UCSD-AML1 (cell line): ENCODE results near the gene RND3.

Experiments
- DNase-seq: peaks from one replicate; lab custom pipeline; 2025; ENCODE audit not compliant: unreplicated experiment; lab: John Stamatoyannopoulos, UW

The RND3 gene

DNA sequence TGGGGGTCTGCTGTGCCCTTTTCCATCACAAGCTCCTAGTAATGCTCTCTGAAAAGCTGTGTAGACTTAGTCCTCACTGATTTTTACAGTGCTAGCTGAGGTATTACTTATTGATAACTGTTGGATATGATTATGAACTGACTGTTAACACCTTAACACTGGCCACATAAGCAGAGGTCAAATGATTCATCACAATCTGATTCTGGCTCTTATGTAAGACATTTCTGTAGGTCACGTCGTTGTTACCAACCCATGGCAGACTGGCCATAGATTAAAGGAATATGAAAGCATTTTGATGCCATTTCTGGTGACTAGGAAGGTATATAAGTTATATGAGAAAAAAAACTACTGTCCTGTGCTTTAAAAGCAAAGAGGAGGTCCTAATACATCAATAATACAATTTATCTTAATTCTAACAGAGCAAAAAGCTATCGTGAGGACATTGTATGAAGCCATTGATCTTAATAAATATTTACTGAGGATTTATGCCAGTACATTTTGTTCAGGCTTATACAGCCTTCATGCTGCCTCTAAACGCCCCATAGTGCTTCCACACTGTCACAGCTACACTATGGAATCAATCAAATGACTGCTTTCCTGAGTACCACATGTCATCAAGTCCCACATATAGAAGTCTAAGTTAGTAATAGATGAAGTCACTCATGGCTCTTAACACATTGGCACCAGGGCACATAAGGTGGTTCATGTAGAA, 6.9 kb upstream of the RND3 start:
- DNase-seq, result no peak

DNA sequence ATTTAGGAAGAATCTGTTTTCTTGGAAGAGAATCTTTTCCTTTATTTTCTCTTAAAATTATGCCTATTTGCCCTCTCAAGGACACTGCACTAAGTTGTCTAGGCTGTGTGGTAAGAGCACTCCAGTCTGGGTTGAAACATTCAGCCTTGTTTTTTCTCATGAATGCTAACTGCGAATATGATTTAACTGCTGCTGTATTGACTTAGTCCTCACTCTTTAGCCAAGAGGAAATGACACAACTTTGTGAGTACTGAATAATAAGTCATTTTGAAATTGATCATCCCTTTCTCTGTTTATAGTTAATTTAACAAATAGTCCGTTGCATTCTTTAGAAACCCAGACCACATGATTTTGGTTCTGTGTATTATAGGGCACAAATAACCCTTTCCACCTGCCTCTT, 4.5 kb upstream of the RND3 start:
- DNase-seq, result no peak

DNA sequence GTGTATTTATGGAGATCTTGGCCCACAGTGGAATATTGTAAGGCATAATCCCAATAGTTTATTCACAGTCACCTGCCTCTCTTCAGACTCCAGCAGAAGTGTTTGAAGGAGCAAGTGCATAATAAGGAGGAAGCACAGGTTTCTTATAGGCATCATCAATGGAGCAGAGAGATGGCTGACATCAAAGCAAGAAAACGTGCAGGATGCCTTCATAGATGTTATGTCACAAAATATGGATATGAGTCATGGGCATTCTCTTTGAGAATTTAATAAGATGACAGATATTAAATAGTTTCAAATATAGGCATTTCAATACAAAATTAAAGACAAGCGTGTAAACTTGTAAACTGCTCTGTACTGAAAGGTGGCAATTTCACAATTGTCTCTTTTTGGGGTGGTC, 4.0 kb upstream of the RND3 start:
- no peak for DNase-seq

- no peak for DNase-seq
Observed at GRCh38 chr2:150490466-150490865, 3.0 kb upstream of the RND3 start.

GRCh38 chr2:150486539-150487484, 655 bp downstream of the RND3 start:
- no peak for DNase-seq

DNA sequence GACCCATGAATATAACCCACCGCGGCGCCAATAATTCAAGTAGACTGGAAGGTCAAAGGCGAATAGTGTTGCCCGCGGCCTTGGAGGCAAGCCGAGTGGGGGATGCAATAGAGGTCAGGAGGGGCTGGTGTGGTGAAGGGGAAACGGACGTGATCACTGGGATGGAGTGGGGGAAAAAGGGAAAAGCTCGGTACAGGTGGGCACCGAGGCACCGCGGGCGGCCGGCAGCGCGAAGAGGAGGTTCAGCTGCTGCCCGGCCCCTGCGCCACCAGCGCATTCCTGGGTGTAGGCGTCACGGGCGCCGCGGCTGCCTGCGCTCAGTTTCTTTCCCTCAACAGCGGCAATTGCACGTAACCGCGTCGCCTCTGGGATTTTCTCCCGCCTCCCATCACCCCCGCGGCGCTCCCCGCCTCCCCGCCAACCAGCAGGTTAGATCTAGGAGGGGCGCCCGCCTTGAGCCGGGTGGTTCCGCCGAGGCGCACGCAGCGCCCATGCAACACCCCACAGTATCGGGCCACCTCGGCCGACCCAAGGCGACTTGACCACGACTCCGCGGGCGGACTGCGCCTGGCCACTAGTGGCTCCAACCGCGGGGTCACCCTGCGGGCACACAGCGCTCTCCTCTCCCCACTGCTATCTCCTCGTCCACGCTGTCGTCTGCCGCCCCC, 1.5 kb downstream of the RND3 start:
- no peak for DNase-seq

DNA sequence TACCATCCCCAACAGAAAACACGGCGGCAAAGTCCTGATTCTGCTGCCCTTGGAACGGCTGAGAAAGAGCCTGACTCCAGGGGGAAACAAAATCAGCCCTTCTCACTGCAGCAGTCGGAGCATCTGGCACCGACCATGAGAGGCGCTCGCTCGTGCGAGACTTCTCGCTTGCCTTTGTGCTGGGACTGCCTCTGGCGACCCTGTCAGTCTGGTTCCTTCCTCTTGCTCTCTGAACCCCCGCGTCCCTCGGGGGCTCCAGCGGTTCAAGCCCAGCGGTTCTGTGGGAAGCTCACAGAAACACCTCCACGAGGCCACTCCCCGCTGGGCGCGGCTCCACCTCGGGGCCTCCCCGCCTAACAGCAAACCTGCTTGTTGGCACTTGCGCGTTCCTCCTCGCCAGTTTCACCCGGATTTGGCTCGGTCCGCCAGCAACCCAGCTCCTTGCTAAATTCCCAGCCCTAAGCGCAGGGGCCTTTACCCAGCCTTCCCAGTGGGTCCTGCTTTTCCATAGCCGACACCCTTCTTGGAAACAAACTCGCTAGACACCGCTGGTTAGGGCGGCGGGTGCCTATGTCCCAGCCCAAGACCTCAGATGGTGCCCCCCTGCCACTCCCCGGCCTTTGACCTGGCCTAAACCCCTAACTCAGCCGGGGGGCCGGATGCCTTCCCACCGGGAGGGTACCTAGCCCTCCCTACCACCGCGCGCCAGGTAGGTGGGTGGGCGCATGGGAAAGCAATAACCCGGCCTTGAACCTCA, 2.2 kb downstream of the RND3 start:
- DNase-seq, result no peak

DNA sequence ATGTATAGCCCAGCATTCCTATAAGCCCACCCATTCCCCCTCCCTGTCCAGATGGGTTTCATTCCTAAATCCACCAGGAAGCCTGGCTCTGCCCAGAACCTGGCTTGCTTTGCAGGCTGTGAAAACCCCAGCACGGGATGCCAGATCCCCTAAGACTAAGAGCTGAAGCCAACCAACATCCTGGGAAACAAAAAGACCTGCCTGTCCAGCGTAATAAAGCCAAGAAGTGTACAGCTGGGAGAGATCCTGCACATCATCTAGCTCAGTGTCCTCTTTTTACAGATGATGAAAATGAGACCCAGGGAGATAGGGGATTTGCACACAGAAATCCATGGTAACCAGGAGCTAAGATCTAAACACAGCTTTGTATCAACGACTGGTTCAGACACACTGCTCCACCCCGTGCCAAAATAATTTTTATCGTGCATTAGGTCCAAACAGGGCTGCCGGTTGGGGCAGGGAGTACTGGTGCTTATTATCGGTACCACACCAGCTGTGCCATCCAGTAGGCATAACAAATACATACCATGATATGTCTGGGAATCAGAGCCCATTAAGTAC, 2.9 kb downstream of the RND3 start:
- no peak for DNase-seq

DNA sequence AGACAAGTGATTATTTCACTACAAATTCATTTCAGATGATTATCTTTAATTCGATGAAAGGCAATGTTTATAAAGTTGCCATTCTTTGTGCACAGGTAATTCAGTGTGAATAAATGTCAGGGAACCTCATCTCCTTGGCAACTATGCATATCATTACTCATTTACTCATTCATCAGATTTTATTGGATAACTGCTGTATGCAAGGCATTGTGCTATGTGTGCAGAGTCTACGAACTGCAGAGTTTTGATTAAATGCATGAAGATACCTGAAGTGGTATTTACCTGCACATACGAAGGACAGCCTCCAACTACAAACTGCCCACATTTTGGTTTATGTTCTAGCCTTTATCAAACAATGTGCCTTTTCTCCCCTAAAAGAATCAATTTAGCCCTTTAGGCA, 3.5 kb downstream of the RND3 start:
- no peak for DNase-seq

DNA sequence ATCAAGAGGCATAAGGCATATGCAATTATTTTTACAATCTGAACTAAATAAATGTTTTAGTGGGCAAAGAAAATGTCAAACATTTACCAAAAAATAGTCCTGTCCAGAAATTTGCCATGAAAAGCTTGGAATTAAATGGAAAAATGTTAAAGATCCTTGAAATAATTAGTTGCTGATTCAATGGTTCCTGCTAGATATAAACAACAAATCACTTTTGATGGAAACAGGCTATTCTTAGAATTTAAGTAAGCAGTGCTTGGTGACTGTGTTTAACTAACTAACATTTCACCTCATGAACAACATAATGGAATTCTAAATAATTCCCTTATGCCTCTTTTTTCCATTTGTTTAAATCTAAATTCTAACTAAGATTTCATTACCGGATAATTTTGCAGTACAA, 3.9 kb downstream of the RND3 start:
- no peak for DNase-seq

DNA sequence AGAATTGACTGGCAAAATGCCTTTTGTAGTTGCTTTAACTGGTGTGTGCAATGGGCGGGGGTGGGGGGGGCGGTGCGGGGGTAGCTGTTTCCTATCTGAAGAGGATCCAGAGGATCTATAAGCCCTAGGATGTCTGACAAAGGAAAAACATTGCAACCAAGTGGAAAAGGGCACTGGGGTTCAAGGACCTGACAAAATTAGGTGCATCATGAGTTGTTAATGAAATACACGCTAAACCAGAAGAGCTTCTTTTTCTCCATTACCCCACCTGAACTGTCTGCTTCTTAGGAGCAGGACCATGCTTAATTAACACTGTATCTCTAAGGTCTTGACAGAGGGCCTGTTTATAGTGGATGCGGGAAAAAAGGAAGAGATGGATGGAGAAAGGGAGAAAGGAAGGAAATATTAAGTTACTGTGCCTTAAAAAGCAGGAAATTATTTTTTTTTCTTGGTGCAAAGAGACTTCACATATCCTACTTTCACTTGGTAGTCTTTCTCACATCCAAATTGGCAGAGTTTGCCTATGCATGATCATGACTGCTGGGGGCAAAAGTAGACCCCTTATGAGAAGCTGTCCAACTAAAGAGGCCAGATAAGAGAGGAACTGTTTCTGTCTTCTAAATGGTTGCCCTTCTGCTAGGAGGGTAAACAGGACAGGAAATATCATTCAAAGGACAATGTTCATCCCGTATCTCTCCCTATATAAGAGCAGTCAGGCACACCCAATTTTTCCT, 4.6 kb downstream of the RND3 start:
- no peak for DNase-seq

- DNase-seq, result no peak
Observed at GRCh38 chr2:150482111-150482510, 5.4 kb downstream of the RND3 start.

GRCh38 chr2:150480971-150481830, 6.3 kb downstream of the RND3 start:
- DNase-seq, result no peak

DNA sequence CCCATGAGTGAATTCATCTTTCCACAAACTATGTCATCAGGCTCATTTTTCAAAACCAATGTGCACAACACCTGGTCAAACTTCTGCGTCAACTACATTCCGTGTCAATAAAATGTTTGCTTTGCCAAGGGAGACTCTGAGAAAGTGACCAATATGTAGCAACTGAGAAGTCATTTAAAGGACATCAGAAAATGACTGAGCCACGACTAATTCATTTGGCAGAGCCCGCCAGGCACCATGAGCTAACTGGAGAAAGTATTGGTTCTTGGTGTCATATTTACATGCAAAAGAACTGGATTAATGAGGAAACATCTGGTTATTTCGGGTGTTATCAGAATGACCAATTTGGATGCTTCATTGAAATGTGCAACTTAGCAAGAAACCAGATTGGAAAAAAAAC, 7.2 kb downstream of the RND3 start:
- no peak for DNase-seq

GRCh38 chr2:150479075-150479915, 8.2 kb downstream of the RND3 start:
- no peak for DNase-seq

DNA sequence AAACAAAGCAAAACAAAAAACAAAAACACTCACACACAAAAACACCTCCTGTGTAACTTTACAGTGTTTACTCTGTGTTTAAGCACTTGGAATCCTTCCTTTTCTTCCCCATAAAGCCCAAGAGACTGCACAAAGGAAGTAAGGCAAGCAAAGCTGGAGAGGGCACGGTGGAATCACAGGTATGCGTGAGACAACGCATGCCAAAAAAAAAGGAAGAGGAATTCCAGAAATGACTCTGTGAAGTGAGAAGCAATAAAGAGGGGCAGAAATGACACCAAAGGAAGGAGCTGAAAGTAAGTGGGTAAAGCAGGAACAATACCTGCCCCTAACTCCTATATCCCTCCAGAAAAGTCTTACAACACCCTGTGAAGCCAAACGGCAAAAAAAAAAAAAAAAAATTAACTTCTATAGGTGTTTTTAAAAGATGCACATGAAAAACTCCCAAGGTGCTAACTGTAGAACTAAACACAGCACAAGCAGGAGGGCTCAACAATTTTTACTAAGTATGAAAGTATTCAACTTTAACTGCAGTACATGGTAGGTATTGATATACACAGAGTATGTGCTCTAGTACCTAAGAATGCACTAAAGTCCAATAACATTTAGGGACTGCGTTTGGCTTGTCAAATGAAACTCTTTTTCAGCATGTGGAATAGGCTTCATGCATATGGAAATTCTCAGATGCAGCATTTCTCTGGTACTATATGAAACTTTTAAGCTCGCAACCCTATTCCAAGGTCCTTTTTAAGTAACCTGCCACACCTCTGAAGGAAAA, 9.1 kb downstream of the RND3 start:
- no peak for DNase-seq

DNA sequence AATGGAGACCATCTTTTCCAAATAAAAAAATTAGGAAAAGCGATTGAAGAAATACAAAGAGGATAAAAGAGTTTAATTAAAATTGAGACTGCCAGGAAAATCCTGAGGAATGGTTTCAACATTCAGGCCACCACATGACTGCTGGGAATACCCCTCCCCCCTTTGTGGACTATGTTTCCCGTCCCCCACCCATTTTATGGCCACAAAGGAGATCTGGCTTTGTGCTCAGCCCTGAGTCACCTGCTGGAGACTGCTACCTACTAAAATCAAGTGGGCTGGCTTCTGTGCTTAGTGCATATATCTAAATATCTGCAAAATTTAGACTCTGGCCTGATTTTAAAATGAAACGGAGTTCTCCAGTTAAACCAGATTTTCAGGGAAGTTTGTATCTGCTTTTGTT, 10.1 kb downstream of the RND3 start:
- DNase-seq, result no peak
